Measurements from ENCODE around the gene PKP3.
"Not testable (repeated sequence)": the region's sequence is repeated elsewhere in the genome, so short reads cannot be mapped to it uniquely, and the experiment has no call there.

The PKP3 gene

DNA sequence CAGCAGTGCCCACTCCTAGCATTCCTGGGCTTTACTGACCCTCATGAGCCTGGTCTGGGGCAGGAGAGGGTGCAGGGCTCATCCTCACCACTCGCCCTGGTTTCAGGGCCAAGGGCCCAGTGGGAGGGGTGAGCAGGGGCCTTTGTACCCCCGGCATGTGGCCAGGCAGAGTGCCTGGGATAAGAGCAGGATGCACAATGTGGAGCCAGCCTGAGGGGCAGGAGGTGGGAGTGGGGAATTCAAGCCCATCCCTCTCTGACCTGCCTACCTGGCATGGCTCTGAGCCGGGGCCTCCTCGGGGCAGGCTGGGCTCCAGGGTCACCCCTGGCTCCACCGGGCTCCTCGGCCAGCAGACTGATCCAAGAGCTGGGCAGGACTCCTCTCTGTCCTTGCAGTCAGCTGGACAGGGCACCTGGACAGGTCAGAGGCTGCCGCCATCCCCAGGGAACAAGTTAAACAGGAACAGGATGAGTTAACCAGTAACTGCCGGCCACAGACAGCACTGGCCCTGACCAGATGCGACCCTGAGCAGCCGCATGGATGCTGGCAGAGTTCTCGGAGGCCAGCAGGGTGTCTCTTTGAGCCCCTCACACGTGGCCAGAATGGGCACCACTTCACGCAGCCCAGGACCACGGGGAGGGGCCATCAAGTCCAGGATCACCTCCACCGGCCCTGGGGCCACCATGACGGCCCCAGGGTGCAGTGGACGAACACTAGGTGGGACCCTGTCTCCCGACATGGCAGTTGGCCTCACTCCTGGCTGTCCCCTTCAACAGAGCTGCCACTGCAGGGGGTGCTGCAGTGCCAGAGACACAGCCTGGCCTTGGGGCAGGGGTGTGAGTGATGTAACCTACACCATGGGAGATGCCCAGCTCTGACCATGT lies 15.8 kb downstream of the PKP3 start:
- no peak for DNase-seq (ENCODE audit: low spot score)

DNA sequence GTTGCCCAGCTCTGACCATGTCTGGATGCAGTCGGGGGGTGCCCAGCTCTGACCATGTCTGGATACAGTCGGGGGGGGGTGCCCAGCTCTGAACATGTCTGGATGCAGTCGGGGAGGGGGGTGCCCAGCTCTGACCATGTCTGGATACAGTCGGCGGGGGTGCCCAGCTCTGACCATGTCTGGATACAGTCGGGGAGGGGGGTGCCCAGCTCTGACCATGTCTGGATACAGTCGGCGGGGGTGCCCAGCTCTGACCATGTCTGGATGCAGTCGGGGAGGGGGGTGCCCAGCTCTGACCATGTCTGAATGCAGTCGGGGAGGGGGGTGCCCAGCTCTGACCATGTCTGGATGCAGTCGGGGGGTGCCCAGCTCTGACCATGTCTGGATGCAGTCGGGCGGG lies 16.7 kb downstream of the PKP3 start:
- DNase-seq (ENCODE audit: low spot score), result not testable (repeated sequence)

DNA sequence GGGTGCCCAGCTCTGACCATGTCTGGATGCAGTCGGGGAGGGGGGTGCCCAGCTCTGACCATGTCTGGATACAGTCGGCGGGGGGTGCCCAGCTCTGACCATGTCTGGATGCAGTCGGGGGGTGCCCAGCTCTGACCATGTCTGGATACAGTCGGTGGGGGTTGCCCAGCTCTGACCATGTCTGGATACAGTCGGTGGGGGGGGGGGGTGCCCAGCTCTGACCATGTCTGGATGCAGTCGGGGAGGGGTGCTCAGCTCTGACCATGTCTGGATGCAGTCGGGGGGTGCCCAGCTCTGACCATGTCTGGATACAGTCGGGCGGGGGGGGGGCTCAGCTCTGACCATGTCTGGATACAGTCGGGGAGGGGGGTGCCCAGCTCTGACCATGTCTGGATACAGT lies 17.5 kb downstream of the PKP3 start:
- not testable (repeated sequence) for DNase-seq (ENCODE audit: low spot score)

DNA sequence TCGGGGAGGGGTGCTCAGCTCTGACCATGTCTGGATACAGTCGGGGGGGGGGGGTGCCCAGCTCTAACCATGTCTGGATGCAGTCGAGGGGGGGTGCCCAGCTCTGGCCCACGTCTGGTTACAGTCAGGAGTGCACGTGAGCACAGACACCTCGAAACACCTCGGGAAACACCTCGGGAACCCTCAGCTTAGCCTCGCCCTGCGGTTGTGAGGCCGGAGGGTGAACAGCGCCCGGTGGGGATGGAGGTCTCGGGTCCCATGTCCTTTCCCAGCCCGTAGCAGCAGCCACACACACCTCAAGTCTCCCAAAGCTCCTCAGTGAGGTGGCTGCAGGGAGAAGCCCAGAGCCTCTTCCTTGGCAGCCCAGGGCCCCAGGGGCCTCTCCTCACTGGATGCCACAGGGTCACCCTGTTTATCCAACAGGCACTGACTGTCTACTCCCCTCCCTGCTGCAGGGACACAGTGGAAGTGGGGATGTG lies 18.7 kb downstream of the PKP3 start:
- no peak for DNase-seq (ENCODE audit: low spot score)

DNA sequence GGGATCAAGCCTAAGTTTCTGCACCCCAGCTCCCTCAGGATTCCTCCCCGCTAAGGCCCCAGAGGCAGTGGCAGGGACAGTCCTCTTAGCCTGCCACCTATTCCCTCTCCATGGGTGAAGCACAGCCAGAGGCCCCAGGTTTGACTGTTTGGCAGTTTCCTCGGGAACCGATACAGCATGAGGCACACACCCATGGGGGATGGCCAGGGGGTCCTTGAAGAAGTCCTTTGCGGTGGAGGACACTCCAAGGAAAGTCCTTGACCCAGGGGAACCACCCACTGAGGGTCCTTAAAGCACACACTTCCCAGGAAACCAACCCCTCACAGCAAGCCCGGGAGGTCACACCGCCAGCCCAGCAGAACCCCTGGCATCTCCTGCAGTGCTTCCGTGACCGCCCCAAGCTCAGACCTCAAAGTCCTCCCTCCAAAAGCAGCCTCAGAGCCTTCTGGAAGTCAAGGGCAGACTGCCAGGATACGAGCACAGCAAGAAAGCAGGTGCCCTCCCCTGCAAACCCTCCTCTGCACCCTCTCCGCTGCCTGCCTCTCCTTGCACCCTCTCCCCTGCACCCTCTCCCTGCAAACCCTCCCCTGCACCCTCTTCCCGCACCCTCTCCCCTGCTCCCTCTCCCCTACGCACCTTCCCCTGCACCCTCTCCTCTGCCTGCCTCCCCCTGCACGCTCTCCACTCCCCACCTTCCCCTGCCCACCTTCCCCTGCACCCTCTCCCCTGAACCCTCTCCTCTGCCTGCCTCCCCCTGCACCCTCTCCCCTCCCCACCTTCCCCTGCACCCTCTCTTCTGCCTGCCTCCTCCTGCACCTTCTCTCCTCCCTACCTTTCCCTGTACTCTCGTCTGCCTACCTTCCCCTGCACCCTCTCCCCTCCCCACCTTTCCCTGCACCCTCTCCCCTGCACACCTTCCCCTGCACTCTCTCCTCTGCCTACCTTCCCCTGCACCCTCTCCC lies 19.4 kb downstream of the PKP3 start:
- no peak for DNase-seq (ENCODE audit: low spot score)

DNA sequence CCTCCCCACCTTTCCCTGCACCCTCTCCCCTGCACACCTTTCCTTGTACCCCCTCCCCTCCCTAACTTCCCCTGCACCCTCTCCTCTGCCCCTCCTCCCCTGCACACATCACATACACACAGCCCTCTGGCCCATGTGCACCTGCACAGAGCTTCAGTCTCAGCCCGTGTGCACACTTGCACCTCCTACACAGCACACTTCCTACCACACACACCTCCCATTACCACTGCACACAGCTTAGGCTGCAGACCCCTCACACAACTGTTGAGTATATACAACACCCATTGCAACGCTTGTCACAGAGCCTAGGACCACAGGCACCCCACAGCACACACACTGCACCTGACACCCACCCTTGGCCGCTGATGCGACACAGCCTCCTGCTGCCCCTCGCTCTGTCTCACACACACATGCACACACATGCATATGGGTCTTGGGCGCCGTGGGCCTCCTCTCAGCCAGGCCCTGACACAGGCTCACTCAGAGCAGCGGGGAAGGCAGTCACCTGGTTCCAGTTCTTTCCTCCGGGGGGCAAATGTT lies 20.4 kb downstream of the PKP3 start:
- no peak for DNase-seq (ENCODE audit: low spot score)

DNA sequence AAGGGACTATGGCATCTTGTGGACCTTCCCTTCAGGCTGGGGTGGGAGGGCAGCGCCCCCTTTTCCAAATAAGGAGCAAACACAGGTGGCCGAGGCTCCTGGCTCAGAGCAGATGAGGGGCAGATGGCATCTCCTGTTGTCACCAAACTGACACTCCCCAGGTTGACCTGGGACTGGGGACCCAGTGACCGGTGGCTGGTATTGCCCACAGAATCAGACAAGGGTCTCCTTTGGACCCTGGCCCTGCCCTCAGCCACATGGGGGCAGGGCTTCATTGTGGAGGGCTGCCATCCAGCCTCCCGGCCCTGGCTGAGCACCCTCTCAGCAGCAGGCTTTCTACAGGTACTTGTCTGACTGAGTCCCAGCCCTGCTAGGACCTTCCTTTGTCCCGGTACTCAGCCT lies 21.6 kb downstream of the PKP3 start:
- no peak for DNase-seq (ENCODE audit: low spot score)

DNA sequence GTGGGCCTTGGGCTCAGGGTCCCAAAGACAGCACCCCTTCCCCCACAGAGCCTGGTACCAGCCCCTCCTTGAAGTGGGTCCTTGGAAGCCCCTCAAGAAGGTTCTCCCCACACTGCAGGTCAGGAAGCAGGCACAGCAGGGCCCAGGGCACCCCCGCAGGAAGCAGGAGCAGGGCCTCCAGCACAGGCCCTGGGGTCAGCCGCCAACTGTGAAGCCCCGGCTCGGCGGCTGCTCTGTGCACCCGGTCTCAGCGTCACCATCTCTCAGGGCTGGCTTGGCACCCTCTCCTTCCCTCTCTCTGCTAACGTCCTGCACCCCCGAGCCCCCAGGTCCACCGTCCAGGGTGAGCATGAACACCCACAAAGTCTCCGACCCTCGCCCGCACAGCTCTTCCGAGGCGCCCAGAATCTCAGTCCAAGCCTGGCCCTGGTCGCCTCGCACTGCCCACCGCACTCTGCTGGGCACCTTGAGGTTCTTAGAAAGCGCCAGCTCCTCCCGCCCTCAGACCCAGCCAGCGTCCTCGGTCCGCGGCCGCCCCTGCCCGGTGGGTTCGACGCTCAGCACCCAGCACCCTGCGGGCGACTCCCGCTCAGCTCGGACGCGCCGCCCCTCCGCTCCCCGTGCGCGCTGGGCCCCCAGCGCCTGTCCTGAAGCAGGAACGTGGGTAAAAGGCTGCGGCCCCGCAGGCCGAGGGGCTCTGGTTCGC lies 22.2 kb downstream of the PKP3 start:
- no peak for DNase-seq (ENCODE audit: low spot score)

DNA sequence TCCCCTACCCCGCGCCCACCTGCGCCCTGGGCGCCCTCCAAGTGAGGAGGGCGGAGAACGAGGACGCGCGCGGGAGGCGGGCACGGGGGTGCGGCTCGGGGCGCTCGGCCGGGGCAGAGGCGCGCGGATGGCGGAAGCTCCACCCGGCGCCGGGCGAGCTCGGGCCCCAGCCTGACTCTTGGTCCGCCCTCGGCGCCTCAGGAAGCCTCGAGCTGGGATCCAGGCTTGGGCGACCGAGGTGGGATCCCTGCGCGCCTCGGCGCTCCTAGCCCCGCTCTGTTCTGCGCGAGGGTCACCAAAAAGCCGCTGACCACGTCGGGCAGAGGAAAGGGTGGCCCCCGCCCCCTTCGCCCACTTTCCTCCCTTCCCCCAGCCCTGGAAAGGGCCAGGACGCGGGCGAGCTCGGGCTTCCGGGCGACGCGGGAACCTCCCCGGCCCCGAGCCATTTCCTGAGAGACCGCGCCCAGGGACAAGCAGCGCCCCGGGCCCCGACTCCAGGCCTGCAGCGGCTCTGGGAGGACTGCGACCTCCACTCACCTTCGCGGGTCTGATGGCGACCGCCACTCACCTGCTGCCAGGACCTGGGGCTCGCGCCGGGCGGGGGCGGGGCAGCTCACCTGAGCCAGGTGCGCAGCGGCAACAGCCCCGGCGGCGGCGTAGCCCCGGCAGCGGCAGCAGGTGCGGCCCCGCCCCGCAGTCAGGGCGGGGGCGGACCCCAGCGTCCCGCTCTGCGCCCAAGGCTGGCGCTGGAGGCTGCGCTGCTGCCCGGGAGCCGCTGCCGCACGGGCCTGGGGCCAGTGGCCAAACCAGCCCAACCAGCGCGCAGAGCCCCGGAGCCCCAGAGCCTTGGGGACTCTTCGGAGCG lies 23.0 kb downstream of the PKP3 start:
- DNase-seq (ENCODE audit: low spot score), result no peak

DNA sequence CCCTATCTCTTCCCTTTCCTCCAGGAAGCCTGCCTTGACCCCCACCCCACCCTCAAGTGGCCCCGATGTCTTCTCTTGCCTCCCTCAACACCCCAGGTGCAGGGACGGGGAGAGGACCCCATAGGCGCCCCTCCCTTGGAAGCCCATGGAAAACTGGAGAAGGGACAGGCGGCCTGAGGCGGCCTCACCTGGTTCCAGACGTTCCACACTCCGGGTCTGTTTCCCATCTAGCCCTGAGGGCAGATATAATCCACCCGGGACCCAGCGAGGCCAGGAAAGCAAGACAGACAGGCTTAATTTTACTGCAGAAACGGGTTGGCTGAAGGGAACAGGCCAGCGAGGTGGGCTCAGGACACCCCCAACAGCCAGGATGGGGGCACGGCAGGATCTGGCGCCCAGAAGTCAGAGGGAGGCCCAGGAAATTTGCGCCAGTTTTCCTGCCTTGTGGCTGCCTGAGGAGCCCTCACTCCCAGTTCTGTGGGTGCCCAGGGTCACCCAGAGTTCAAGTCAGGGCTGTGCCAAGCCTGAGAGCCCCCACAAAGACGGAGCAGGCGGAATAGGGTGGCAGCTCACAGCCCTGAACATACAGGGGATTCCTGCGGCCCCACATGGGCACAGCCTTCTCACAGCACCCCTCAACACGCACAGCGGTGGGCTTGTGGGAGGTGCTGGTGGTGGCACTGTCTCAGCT lies 23.8 kb downstream of the PKP3 start:
- no peak for DNase-seq (ENCODE audit: low spot score)

DNA sequence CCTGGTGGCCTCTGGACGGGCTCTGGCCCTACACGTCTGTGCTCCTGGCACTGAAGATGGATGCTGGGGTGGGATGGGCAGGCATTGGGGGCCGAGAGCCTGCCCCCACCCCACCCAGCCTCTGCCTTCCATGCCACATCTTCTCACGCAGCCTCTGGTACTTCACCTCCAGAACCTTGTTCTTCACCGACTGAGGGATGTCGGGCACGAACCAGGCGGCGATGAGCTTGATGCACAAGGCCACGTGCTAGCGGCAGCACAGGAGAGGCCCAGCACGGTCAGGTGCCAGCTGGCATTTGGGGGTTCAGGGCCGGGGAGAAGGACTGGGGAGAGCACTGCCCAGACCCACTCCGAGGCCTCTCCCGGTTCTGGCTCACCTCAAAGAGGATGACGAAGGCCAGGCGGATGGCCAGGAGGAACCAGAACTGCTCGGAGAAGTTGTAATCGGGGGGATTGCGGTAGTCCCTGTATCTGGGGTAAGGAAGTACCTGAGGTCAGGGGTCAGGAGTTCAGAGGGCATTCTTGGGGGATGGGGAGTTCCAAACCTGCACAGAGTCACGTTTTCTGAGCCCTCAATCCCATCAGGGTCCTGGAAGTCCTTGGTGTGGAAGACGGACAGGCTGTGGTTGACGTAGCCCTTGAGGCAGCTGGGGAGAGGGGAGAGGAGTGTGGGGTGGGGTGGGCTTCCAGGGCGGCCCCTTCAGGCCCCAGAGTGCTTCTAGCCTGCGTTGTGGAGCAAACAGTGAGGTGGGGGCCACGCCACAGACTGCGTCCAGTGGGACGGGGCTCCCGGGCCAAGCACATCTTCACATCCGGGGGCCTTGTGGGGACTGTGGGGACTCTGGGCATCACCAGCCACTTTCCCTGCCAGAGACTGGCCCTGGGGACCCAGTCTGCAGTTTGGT lies 24.6 kb downstream of the PKP3 start:
- DNase-seq (ENCODE audit: low spot score), result no peak

DNA sequence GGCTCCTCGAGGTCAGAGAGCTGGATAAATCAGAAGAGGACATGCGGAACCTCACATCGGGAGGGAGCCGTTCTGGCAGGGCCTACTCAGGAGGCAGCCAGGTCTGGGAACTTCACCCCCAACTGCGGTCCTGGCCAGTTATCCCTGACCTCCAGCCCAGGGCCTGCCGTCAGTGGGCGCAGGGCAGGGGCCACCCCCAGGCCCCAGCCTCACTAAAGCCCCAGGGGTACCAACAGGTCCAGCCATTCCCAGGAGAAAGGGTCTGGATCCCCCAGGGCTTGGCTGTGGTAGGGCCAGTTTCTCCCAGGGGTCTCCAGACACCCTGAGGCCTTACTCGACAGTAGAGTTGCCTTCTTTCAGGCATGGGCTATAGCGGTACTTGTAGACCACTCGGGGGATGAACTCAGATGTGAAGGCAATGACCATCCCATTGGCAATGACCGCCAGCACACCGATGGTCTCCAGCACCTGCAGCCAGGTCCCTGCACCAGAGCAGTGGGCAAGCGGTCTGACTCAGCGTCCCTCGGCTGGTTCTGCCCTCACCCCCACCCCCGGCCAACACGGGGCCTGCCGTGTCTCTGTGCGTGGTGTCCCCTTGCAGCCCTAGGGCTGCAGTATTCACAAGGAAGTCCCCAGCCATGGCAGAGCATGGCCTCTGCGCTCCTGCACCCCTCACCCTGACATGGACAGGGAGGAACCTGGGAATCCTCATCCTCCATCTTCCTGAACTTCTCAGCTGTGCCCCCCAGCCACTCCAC lies 25.4 kb downstream of the PKP3 start:
- no peak for DNase-seq (ENCODE audit: low spot score)

DNA sequence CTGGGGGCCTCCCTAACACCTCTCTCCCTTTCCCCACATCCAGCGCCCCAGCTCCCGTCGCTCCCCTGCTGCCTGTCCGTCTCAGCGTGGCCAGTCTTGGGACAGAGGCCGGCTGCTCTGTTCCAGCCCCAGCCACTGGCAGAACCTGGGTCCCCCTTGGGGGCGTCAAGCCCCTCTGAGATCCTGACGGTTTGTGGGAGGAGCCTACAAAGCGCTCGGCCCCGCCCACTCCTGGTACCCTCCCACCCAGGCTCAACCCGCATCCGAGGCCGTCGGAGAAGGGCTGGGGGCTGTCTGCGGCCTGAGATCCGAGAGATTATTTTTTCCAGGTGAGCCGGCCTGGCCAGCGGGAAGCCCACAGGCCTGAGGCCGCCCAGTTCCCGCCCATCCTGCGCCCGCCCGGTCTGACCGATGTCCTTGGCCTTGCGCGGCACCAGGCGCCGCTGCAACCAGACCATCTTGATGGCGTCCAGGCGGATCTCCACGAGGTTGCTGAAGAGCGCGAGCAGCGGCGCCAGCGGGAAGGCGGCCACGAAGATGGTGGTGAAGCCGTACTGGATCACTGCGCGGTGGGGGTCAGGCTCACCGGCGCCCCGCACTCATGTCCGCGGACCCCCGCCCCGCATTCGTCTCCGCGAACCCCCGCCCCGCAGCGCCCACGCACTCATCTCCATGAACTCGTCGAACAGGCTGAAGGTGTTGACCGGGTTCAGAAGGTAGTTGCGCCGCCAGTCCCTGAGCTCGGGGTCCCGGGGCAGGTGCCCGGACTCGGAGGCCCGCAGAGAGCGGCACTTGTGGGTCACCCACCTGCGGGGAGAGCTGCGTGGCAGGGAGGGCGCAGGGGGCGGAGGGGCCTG lies 26.3 kb downstream of the PKP3 start:
- DNase-seq (ENCODE audit: low spot score), result no peak

DNA sequence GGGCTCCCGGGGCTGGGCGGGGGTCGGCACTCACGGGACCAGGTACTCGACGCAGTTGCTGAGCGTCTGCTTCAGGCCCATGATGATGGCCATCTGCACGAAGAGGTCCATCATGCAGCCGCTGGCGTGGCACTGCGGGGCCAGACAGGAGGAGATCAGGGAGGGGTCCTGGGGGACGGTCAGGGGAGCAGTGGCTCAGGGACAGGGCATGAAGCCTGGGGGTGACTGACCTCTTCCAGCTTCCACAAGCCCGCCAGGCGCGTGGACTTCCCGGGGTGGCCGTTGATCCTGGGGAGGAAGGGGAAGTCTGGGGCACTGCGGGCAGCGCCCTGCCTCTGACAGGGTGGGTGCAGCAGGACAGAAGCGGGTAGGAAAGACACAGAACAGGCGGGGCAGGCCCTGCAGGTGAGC lies 26.9 kb downstream of the PKP3 start:
- DNase-seq (ENCODE audit: low spot score), result no peak

DNA sequence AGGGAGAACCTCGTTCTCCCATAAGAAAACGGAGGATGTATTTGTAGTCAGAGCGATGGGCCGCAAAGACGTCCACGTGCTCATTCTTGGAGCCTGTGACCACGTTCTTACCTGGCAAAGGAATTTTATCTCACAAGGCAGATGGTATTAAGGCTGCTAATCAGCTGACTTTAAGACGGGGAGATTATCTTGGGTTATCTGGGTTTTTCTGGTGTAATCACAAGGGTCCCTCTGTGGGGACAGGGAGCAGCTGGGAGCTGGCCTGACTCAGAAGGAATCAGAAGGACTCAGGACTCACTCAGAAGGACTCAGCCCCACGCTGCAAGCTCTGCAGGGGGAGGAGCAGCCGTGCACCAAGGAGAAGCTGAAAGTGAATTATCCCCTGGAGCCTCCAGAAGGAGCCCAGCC lies 28.2 kb downstream of the PKP3 start:
- DNase-seq (ENCODE audit: low spot score), result no peak

DNA sequence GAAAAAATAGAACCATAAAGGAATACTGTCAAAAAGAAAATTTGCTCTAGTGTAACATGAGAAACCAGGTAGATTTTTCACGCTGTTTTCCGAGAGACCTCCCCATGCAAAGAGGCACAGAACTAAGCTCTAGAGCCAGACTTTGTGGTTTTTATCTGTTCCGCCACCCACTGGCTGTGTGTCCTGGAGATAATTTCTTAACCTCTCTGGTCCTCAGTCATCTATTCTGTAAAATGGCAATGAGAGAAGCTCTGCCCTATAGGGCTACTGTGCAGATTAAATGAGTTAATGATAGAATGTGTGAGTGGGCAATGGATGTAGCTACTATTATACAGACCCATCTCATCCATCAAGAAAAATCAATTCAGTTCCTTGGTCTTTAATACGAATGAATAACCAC lies 30.2 kb downstream of the PKP3 start:
- no peak for DNase-seq (ENCODE audit: low spot score)

DNA sequence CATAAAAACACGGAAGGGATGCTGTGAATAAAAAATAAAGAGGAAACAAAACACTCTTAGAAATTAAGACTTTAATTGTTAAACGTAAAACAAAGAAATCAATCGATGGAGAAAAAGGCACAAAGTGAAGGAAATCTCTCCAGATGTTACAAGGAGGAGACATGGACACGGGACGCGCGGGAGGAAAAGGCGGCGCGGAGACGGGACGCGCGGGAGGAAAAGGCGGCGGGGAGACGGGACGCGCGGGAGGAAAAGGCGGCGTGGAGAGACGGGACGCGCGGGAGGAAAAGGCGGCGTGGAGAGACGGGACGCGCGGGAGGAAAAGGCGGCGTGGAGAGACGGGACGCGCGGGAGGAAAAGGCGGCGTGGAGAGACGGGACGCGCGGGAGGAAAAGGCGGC lies 30.8 kb downstream of the PKP3 start:
- not testable (repeated sequence) for DNase-seq (ENCODE audit: low spot score)
